ENCODE data around the gene DIP2C.

Gene DIP2C

GRCh38 chr10:340646-341045 is 348.8 kb downstream of the DIP2C start:
- no peak for DNase-seq (ENCODE audit: extremely low read depth, insufficient read length)
- H3K36me3 ChIP-seq (ENCODE audit: control insufficient read depth, insufficient read depth, low read length) = no peaks in the 10 kb centered on the region; the same call in 1 of the 2 replicates
- H3K4me3 ChIP-seq (replicated peaks; ENCODE audit: low read depth, low read length) = no peak overlapping the region
- no peak for TF ChIP-seq CTCF (IDR thresholded peaks at IDR 0.05; ENCODE audit: insufficient read depth, low read length, poor library complexity, severe bottlenecking)
- no peaks in the 10 kb centered on the region for H3K27me3 ChIP-seq (replicated peaks; ENCODE audit: control insufficient read depth, insufficient read depth, low read length)

- H3K36me3 ChIP-seq (ENCODE audit: control insufficient read depth, insufficient read depth, low read length) = no peaks in the 10 kb centered on the region; the same call in 1 of the 2 replicates
- H3K4me3 ChIP-seq (replicated peaks; ENCODE audit: low read depth, low read length) = no peak overlapping the region
These were observed 350.5 kb downstream of the DIP2C start for GRCh38 chr10:339038-339391.

GRCh38 chr10:338171-339037 is 351.1 kb downstream of the DIP2C start:
- no peak for DNase-seq (ENCODE audit: extremely low read depth, insufficient read length)
- Histone ChIP-seq H3K27me3 (replicated peaks; ENCODE audit: control insufficient read depth, insufficient read depth, low read length) (no peaks in the 10 kb centered on the region), H3K36me3 (ENCODE audit: control insufficient read depth, insufficient read depth, low read length) (no peaks in the 10 kb centered on the region; the same call in 1 of the 2 replicates), H3K4me3 (replicated peaks; ENCODE audit: low read depth, low read length) (no peak overlapping the region)
- no peak for TF ChIP-seq CTCF (IDR thresholded peaks at IDR 0.05; ENCODE audit: insufficient read depth, low read length, poor library complexity, severe bottlenecking)

More at GRCh38 chr10:339038-339391, 350.5 kb downstream of the DIP2C start:
- H3K27me3 ChIP-seq (replicated peaks; ENCODE audit: control insufficient read depth, insufficient read depth, low read length) = no peaks in the 10 kb centered on the region
- no peak for DNase-seq (ENCODE audit: extremely low read depth, insufficient read length)
- no peak for TF ChIP-seq CTCF (IDR thresholded peaks at IDR 0.05; ENCODE audit: insufficient read depth, low read length, poor library complexity, severe bottlenecking)

DNA sequence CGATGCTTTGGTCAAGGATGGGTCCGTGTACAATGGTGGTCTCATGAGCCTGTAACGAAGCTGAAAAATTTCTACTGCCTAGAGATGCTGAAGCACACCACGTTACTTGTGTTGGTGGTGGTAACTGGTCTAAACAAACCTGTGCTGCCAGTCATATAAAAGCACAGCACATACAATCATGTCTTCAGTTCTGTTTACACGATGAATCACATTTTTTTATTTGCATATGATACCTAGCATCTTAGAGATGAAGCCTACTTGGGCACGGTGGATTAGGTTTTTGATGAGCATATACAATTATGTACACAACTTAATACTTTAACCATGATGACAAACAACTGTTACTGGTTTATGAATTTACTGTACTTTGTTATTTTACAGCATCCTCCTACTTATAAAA is 353.2 kb downstream of the DIP2C start:
- no peaks in the 10 kb centered on the region for H3K27me3 ChIP-seq (replicated peaks; ENCODE audit: control insufficient read depth, insufficient read depth, low read length)
- H3K36me3 ChIP-seq (ENCODE audit: control insufficient read depth, insufficient read depth, low read length) = no peaks in the 10 kb centered on the region; the same call in 1 of the 2 replicates
- no peak for TF ChIP-seq CTCF (IDR thresholded peaks at IDR 0.05; ENCODE audit: insufficient read depth, low read length, poor library complexity, severe bottlenecking)
- H3K4me3 ChIP-seq (replicated peaks; ENCODE audit: low read depth, low read length) = no peak overlapping the region
- no peak for DNase-seq (ENCODE audit: extremely low read depth, insufficient read length)

GRCh38 chr10:335151-335800 is 354.2 kb downstream of the DIP2C start:
- TF ChIP-seq CTCF (IDR thresholded peaks at IDR 0.05; ENCODE audit: insufficient read depth, low read length, poor library complexity, severe bottlenecking) = no peak
- H3K4me3 ChIP-seq (replicated peaks; ENCODE audit: low read depth, low read length) = no peak overlapping the region
- DNase-seq (ENCODE audit: extremely low read depth, insufficient read length) = no peak

More at GRCh38 chr10:335151-335800, 354.2 kb downstream of the DIP2C start:
- Histone ChIP-seq H3K36me3 (ENCODE audit: control insufficient read depth, insufficient read depth, low read length) (no peaks in the 10 kb centered on the region; the same call in 1 of the 2 replicates), H3K27me3 (replicated peaks; ENCODE audit: control insufficient read depth, insufficient read depth, low read length) (no peaks in the 10 kb centered on the region)
